H1 (cell line): ENCODE data around the gene LRRTM4. TPM values are rescaled to one million over a fixed set of nuclear protein-coding genes. Genes with fewer than 3 reads are reported as not detected.

ENCODE experiments used
- CHD1 ChIP-seq: IDR thresholded peaks from 2 replicates; pipeline ENCODE4 v1.6.1; 2012; ENCODE audit warnings: low read depth, low read length, improper control_type of control experiment
- POLR2AphosphoS5 ChIP-seq: IDR thresholded peaks from 2 replicates; pipeline ENCODE4 v1.6.1; 2011; ENCODE audit warnings: low read depth, low read length
- RFX5 ChIP-seq: IDR thresholded peaks from 2 replicates; pipeline ENCODE4 v1.6.1; 2011; ENCODE audit warnings: low read depth, low read length, improper control_type of control experiment, borderline replicate concordance
- RXRA ChIP-seq: IDR thresholded peaks from 2 replicates; pipeline ENCODE4 v1.6.1; 2011; ENCODE audit warnings: low read depth, mild to moderate bottlenecking, low read length, moderate library complexity; ENCODE audit not compliant: insufficient read depth
- SIN3A ChIP-seq, 2 experiments: IDR thresholded peaks in 1 of 2; conservative IDR thresholded peaks in 1 of 2; 2 replicates each; pipeline ENCODE4 v1.6.1; 2011 to 2012; ENCODE audit warnings: low read length in 2 of 2, improper control_type of control experiment in 1 of 2, low read depth in 1 of 2, mild to moderate bottlenecking in 1 of 2
- SIRT6 ChIP-seq: IDR thresholded peaks from one replicate; pipeline ENCODE4 v1.7.1; 2012; ENCODE audit warnings: low read length, inconsistent platforms
- YY1 ChIP-seq: IDR thresholded peaks from 2 replicates; pipeline ENCODE4 v1.6.1; 2011; ENCODE audit warnings: low read depth, mild to moderate bottlenecking, low read length
- polyA plus RNA-seq, 7 experiments: library from polyadenylated mRNA; depleted of rRNA in 3 of 7; stranded (reverse) in 5 of 7; unstranded in 2 of 7; fragments of >200 nt in 5 of 7; fragments of 200-250 nt in 2 of 7; gene quantifications; 1 replicate in 5 of 7; 2 replicates in 1 of 7; 4 replicates in 1 of 7; pipeline versions ENCODE4 v1.2.1 to v1.2.3, GENCODE V29; 2011 to 2013; ENCODE audit warnings: missing spikeins in 2 of 7, mixed read lengths in 2 of 7
- total RNA-seq: library from RNA; stranded (reverse); fragmentation: NEBNext Ultra II Directional; extraction: Animal tissue kit (Norgen Biotek cat#: 25700); gene quantifications from 2 replicates; pipeline ENCODE4 v1.2.1, GENCODE V29; 2021

Gene LRRTM4
- total and polyA plus RNA-seq, 2 of the 8 experiments (the other 6 are each of a cell fraction or from before 2014, with no cell fraction given): 3.6 to 9.5 TPM

DNA sequence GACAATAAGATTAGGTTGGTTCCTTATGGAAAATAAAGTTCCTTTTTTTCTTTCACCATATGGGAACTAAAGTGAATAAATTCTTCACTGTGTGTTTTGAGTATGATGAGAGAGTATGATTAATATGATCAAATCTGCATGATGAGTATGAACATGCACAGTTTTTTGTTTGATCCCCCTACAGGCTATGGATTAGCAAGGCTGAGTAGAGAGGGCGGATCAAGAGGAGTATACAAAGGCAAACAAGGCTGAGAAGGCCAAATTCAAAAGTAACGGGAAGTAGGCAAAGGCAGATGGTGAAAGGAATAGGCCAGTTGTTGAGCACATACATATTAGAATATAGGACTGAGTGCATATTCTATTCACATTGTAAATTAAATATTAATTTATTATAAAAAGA lies 508.2 kb downstream of the LRRTM4 start (continued):
- TF ChIP-seq RFX5 (no peak), YY1 (no peak), POLR2AphosphoS5 (no peak), SIN3A (conservative IDR thresholded peaks at IDR 0.05 in 1 of 2, IDR thresholded peaks at IDR 0.05 in 1 of 2; ENCODE audit: low read depth in 1 of 2, low read length in 2 of 2) (no peak), RXRA (no peak), CHD1 (no peak), SIRT6 (no peak)
